ENCODE results near the gene KLHL15. TPM values are rescaled to one million over a fixed set of nuclear protein-coding genes. Genes with fewer than 3 reads are reported as not detected.

Gene KLHL15
- total and polyA plus RNA-seq, 10 donors = 1.5 to 13.9 (median 8.6) TPM

- Histone ChIP-seq H3K4me3 (no peak overlapping the region), H3K27me3 (replicated peaks in 1 of 7) (peaks cover 0 to 2% (median 0%) of the 10 kb centered on the region in 7 donors), H3K36me3 (no peaks in the 10 kb centered on the region), H3K27ac (no peak overlapping the region), H3K4me1 (no peaks in the 10 kb centered on the region), H3K9me3 (no peaks in the 10 kb centered on the region)
- intact Hi-C loops (cut with DNase I; ENCODE audit: low total_unique reads) = no loop called here
- TF ChIP-seq POLR2AphosphoS5 (IDR thresholded peaks at IDR 0.05) (no peak), CTCF (IDR thresholded peaks at IDR 0.05 in 8 of 11, conservative IDR thresholded peaks at IDR 0.05 in 3 of 11) (no peak), POLR2A (IDR thresholded peaks at IDR 0.05) (no peak)
- DNase-seq = no peak
- WGBS, 5 donors = 67 to 86% (median 69%) methylated on average over 4 of the region's 4 CpGs
These were observed 89.9 kb downstream of the KLHL15 start for GRCh38 chrX:23937100-23937499.

- no peaks in the 10 kb centered on the region for H3K27me3 ChIP-seq (replicated peaks in 1 of 7)
- DNase-seq = no peak
- no peak for TF ChIP-seq POLR2AphosphoS5 (IDR thresholded peaks at IDR 0.05)
- TF ChIP-seq POLR2A (IDR thresholded peaks at IDR 0.05) = no peak
- TF ChIP-seq CTCF (IDR thresholded peaks at IDR 0.05 in 8 of 11, conservative IDR thresholded peaks at IDR 0.05 in 3 of 11) = no peak
- peaks cover 0 to 4% (median 0%) of the 10 kb centered on the region in 6 donors for H3K4me1 ChIP-seq
- intact Hi-C loops (cut with DNase I; ENCODE audit: low total_unique reads) = no loop called here
- WGBS, 5 donors = 40 to 89% (median 75%) methylated on average over 1 of the region's 1 CpG
- H3K9me3 ChIP-seq = no peaks in the 10 kb centered on the region
- no peaks in the 10 kb centered on the region for H3K36me3 ChIP-seq
- H3K4me3 ChIP-seq = no peak overlapping the region
- H3K27ac ChIP-seq = no peak overlapping the region
These were observed 90.8 kb downstream of the KLHL15 start for GRCh38 chrX:23936180-23936579.

- intact Hi-C loops (cut with DNase I; ENCODE audit: low total_unique reads) = no loop called here
- Histone ChIP-seq H3K27ac (no peak overlapping the region), H3K9me3 (no peaks in the 10 kb centered on the region), H3K27me3 (replicated peaks in 1 of 7) (no peaks in the 10 kb centered on the region), H3K36me3 (no peaks in the 10 kb centered on the region), H3K4me1 (peaks cover 0 to 9% (median 0%) of the 10 kb centered on the region in 6 donors), H3K4me3 (no peak overlapping the region)
- TF ChIP-seq POLR2A (IDR thresholded peaks at IDR 0.05) (no peak), CTCF (IDR thresholded peaks at IDR 0.05 in 8 of 11, conservative IDR thresholded peaks at IDR 0.05 in 3 of 11) (no peak), POLR2AphosphoS5 (IDR thresholded peaks at IDR 0.05) (no peak)
- DNase-seq = no peak
- 86 to 96% (median 91%) methylated on average over 11 of the region's 11 CpGs for WGBS, 5 donors
These were observed 91.9 kb downstream of the KLHL15 start for GRCh38 chrX:23935106-23935505.

Other genes starting within 250 kb of the KLHL15 start
- 1,000 to 10,000 TPM in 3 of 7 donors, 100 to 1,000 TPM in 4; 714 to 2,832 (median 962) TPM for gene SAT1, start 244.0 kb downstream of the KLHL15 start, total RNA-seq
- gene SAT1, start 244.0 kb downstream of the KLHL15 start, polyA plus RNA-seq = 1,000 to 10,000 TPM in 2 of 3 donors, 100 to 1,000 TPM in 1; 809 to 1,355 (median 1,000) TPM
- 10 to 100 TPM in 6 of 7 donors, 1 to 10 TPM in 1; 5.8 to 18.0 (median 11.2) TPM for gene APOO, start 119.2 kb downstream of the KLHL15 start, total RNA-seq
- gene APOO, start 119.2 kb downstream of the KLHL15 start, polyA plus RNA-seq = 10 to 100 TPM; 10.2 to 14.5 (median 12.7) TPM
- gene CXorf58, start 119.2 kb downstream of the KLHL15 start, total RNA-seq = under 1 TPM in 2 of 7 donors, not detected in 5; 0.36 to 0.92 TPM
- under 1 TPM; 0.04 to 0.16 (median 0.06) TPM for gene CXorf58, start 119.2 kb downstream of the KLHL15 start, polyA plus RNA-seq
- gene EIF2S3, start 27.8 kb upstream of the KLHL15 start, total RNA-seq = 100 to 1,000 TPM; 124 to 207 (median 162) TPM
- gene EIF2S3, start 27.8 kb upstream of the KLHL15 start, polyA plus RNA-seq = 10 to 100 TPM; 67.6 to 87.2 (median 73.4) TPM
- 100 to 1,000 TPM in 1 of 7 donors, 10 to 100 TPM in 6; 58.1 to 105 (median 77.7) TPM for gene ZFX, start 122.5 kb upstream of the KLHL15 start, total RNA-seq
- 1 to 10 TPM; 5.0 to 8.5 (median 6.8) TPM for gene ZFX, start 122.5 kb upstream of the KLHL15 start, polyA plus RNA-seq

All from spleen (tissue), 11 donors.